ENCODE measurements around the gene C2CD4A.

GRCh38 chr15:62027916-62028315 is 38.9 kb upstream of the C2CD4A start:
- TF ChIP-seq POLR2AphosphoS5 (IDR thresholded peaks at IDR 0.05; ENCODE audit: low read depth, low read length) (no peak), FOXJ3 (CRISPR knock-in tag; IDR thresholded peaks at IDR 0.05) (no peak), RAD21 (IDR thresholded peaks at IDR 0.05; ENCODE audit: low read length) (no peak), SIN3A (IDR thresholded peaks at IDR 0.05; ENCODE audit: borderline replicate concordance, low read depth, low read length) (no peak), EZH2phosphoT487 (IDR thresholded peaks at IDR 0.05; ENCODE audit: borderline replicate concordance, low read depth) (no peak), REST (IDR thresholded peaks at IDR 0.05; ENCODE audit: low read depth, low read length) (no peak), CHD2 (IDR thresholded peaks at IDR 0.05; ENCODE audit: low read length, partially characterized antibody) (no peak)
- TF ChIP-seq, protein P1, sequence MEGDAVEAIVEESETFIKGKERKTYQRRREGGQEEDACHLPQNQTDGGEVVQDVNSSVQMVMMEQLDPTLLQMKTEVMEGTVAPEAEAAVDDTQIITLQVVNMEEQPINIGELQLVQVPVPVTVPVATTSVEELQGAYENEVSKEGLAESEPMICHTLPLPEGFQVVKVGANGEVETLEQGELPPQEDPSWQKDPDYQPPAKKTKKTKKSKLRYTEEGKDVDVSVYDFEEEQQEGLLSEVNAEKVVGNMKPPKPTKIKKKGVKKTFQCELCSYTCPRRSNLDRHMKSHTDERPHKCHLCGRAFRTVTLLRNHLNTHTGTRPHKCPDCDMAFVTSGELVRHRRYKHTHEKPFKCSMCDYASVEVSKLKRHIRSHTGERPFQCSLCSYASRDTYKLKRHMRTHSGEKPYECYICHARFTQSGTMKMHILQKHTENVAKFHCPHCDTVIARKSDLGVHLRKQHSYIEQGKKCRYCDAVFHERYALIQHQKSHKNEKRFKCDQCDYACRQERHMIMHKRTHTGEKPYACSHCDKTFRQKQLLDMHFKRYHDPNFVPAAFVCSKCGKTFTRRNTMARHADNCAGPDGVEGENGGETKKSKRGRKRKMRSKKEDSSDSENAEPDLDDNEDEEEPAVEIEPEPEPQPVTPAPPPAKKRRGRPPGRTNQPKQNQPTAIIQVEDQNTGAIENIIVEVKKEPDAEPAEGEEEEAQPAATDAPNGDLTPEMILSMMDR (IDR thresholded peaks at IDR 0.05) = no peak

All from SK-N-SH (cell line).